ENCODE data around the gene KDM5C. TPM values are rescaled to one million over a fixed set of nuclear protein-coding genes. Genes with fewer than 3 reads are reported as not detected.

Gene KDM5C
- total RNA-seq, 1 donor from 2014 or later = 124 TPM

DNA sequence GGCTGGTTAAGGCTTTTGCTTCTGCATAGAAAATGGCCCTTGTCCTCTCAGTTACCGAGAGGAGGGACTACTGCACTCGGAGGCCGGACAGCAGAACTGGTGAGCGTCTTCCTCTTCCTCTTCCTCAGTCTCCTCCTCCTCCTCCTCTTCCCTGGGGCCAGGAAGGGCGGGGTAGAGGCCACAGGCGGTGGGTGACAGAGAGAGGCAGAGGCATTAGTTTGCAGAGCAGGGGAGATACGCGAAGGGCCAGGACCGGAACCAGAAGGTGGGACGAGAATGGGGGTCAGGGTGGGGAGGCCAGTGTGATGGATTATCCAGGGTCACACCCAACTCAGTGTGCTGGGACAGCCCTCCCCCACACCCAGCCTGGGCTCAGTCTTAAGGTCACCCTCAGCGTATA is 41.9 kb upstream of the KDM5C start:
- Mint-ChIP-seq H3K4me1 (ENCODE audit: low read depth, unreplicated experiment) (peaks cover 6% of the 10 kb centered on the region), H3K27me3 (ENCODE audit: unreplicated experiment) (peaks cover 1% of the 10 kb centered on the region), H3K9me3 (ENCODE audit: unreplicated experiment) (peaks cover 2% of the 10 kb centered on the region), H3K36me3 (ENCODE audit: unreplicated experiment) (no peaks in the 10 kb centered on the region), H3K27ac (ENCODE audit: unreplicated experiment) (no peak overlapping the region), H3K4me3 (ENCODE audit: unreplicated experiment) (no peak overlapping the region)
- TF ChIP-seq, protein P1, sequence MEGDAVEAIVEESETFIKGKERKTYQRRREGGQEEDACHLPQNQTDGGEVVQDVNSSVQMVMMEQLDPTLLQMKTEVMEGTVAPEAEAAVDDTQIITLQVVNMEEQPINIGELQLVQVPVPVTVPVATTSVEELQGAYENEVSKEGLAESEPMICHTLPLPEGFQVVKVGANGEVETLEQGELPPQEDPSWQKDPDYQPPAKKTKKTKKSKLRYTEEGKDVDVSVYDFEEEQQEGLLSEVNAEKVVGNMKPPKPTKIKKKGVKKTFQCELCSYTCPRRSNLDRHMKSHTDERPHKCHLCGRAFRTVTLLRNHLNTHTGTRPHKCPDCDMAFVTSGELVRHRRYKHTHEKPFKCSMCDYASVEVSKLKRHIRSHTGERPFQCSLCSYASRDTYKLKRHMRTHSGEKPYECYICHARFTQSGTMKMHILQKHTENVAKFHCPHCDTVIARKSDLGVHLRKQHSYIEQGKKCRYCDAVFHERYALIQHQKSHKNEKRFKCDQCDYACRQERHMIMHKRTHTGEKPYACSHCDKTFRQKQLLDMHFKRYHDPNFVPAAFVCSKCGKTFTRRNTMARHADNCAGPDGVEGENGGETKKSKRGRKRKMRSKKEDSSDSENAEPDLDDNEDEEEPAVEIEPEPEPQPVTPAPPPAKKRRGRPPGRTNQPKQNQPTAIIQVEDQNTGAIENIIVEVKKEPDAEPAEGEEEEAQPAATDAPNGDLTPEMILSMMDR (IDR thresholded peaks at IDR 0.05; ENCODE audit: partially characterized antibody, unreplicated experiment) = no peak
- no peak for DNase-seq

DNA sequence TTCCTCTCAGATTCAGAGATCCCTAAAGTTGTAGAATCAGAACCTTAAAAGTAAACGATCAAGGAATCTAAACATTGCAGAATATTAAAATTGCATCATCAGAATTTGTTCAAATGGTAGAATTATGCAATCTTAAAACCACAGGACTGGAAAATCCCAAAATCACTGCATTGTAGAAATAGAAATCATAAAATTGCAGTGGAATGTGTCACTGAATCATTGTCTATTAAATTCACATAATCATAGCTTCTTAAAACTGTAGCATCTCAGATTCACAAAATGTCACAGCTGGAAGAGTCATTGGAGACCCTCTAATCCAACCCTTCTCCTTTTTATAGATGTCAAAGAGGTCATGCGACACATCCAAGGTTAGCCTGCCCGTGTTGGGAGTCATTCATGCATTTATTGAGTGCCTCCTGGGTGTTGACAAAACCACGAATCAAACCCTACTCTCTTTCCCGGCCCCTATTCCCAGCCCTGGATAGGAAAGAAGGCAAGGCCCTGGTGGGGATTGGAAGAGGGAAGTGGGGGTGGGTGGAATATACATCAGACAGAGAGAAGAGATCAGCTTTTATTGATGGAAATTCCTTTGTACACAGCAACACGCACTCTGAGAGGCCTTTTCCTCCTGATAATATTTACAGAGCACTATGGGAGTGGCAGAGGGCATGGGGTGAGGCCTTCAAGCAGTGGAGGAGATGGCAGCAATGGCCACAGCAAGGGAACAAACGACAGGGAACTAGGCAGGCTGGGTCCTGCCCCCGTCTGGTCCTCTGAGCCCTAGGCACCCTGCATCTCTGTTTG is 41.0 kb upstream of the KDM5C start:
- Mint-ChIP-seq H3K27me3 (ENCODE audit: unreplicated experiment) (peaks cover 1% of the 10 kb centered on the region), H3K4me1 (ENCODE audit: low read depth, unreplicated experiment) (peaks cover 6% of the 10 kb centered on the region), H3K4me3 (ENCODE audit: unreplicated experiment) (no peak overlapping the region), H3K27ac (ENCODE audit: unreplicated experiment) (no peak overlapping the region), H3K9me3 (ENCODE audit: unreplicated experiment) (peaks cover 2% of the 10 kb centered on the region), H3K36me3 (ENCODE audit: unreplicated experiment) (no peaks in the 10 kb centered on the region)
- TF ChIP-seq, protein P1 (IDR thresholded peaks at IDR 0.05; ENCODE audit: partially characterized antibody, unreplicated experiment) = no peak
- DNase-seq = no peak

DNA sequence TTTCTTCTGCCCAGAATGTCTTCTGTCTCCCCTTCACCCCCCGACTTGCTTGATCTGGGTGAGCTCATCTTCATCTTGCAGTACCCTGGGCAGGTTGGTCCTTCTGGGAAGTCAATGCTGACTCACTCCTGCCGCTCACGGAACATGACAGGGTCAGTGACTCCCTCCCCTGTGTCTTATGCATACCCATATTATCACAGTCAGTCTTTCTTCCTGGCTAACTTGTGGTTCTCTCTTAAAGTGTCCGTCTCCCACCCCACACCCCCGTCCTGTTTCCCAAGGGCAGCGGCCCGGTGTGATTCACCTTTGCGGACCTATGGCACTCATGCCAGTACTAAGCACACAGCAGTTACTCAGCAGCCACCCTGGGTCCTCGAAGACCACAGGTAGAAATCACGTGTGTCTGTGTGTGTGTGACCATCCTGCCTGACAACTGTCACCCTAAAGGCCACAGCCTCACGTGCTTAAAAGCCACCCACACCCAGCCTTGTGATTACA is 38.6 kb upstream of the KDM5C start:
- H3K27me3 Mint-ChIP-seq (ENCODE audit: unreplicated experiment) = peaks cover 1% of the 10 kb centered on the region
- peaks cover 2% of the 10 kb centered on the region for H3K9me3 Mint-ChIP-seq (ENCODE audit: unreplicated experiment)
- no peaks in the 10 kb centered on the region for H3K36me3 Mint-ChIP-seq (ENCODE audit: unreplicated experiment)
- TF ChIP-seq, protein P1 (IDR thresholded peaks at IDR 0.05; ENCODE audit: partially characterized antibody, unreplicated experiment) = no peak
- DNase-seq = no peak
- peaks cover 6% of the 10 kb centered on the region for H3K4me1 Mint-ChIP-seq (ENCODE audit: low read depth, unreplicated experiment)
- H3K27ac Mint-ChIP-seq (ENCODE audit: unreplicated experiment) = no peak overlapping the region
- H3K4me3 Mint-ChIP-seq (ENCODE audit: unreplicated experiment) = no peak overlapping the region

DNA sequence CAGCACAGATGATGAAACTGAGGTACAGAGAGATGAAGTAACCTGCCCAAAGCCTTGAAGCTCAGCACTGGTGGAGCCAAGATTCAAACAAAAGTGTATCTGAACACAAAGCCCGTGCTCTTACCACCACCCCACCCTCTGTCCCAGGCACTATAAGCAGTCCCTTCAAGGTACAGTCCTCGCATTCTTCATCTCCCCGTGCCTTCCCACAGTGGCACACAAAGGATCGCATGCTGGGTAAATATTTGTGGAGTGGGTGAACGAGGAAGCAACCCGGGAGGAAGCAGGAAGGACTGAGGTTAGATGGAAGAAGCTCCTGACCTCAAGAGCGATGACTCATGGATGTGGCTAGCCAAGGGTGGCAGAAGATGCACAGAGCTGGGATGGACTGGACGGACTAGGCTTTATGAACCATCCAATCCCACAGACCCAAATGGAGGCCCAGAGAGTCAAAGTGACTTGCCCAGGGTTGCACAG is 37.9 kb upstream of the KDM5C start:
- DNase-seq = no peak
- Mint-ChIP-seq H3K9me3 (ENCODE audit: unreplicated experiment) (peaks cover 2% of the 10 kb centered on the region), H3K27ac (ENCODE audit: unreplicated experiment) (no peak overlapping the region), H3K27me3 (ENCODE audit: unreplicated experiment) (peaks cover 2% of the 10 kb centered on the region), H3K4me1 (ENCODE audit: low read depth, unreplicated experiment) (peaks cover 6% of the 10 kb centered on the region), H3K4me3 (ENCODE audit: unreplicated experiment) (no peak overlapping the region), H3K36me3 (ENCODE audit: unreplicated experiment) (no peaks in the 10 kb centered on the region)
- TF ChIP-seq, protein P1 (IDR thresholded peaks at IDR 0.05; ENCODE audit: partially characterized antibody, unreplicated experiment) = no peak

Measured in glutamatergic neuron (in vitro differentiated cells).